Central memory CD4-positive, alpha-beta T cell (primary cell): Measurements from ENCODE around the gene MYBPC3.

ENCODE experiments used
- DNase-seq: peaks from one replicate; pipeline ENCODE4 v3.0.0; 2022
- total RNA-seq, 3 experiments: gene quantifications; one replicate each; lab custom pipeline; 2026; lab: John Stamatoyannopoulos, UW

MYBPC3 gene
- 0 reads per million in 3 experiments for total RNA-seq

DNA sequence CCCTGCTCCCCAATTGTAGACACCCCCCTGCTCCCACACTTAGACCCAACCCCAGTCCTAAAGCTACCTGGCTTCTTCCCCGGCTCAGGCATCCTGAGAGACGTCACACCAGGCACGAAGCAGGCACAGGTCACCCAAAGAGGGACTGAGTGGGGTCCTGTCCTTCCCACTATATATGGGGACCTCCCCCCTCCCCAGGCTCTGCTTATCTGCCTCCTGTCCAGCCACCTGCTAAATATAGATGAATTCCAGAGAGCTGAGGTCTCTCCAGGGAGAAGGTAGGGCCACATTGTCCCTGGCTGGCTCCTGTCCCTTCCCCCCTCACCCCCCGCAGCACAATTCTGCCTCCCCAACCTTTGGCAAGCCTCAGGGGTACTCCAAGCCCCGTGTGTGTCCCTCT lies at the start of gene MYBPC3:
MYBPC3 (minus strand) TSS at position 147 of the 400 bp plus-strand sequence; CDS start at position 92, 55 bp downstream.
- no peak for DNase-seq

DNA sequence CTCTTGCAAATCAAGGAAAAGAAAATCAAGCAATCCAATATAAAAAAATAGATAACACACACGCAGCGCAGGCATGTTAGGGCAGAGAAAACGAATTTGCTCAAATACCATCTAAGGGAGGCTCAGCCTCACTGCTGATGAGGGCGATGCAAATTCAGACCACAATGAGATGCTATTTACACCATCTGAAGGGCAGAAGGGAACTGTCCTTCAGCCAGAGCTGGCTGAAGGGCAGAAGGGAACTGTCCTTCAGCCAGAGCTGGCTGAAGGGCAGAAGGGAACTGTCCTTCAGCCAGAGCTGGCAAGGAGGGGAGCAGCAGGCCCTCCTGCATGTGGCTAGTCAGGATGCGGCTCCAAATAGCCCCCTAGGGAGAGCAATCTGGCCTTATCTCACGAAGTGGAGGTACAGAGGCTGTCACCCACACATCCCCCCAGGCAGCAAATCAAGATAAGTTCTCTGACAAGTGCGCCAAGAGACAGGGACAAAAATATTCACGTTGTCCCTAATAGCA lies 48.3 kb upstream of the MYBPC3 start:
- DNase-seq = no peak

DNA sequence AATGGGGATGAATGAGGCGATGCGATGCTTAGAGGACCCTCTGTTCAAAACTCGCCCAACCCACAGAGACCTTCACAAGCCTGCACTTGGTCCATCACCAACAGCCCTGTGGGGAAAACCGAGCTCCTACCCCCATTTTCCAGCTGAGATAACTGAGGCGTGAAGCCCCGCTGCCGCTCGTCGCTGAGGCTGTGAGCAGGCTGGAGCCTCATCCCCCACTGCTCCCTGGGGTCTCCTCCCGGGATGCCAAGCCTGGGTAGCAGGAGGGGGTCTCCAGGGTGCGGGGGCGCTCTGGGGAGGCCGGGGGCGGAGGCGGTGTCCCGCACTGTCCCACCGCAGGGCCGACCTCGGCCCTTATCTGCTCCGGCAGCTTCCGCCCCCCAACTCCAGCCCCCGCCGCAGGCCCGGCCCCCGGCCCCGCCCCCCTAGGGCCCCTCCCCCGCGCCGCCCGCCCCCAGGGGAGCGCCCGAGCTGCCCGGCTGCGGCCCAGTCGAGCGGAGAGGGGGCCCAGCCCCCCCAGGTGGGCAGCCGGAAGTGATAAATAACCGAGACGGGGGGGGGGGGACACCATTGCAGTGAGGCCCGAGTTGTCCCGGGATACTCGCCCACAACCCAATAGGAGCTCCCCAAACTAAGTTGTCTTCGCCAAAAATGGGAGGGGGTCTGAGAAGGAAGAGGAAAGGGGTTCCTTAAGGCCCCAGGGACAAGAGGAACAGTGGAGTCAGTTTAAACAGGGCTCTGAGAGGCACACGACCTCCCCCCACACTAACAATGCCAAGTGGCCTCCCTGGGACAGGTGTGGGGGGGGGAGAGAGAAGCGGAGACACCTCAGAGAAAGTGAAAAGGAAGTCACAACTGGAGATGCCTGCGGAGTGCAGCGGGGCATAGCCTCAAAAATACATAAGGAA lies 47.6 kb upstream of the MYBPC3 start:
- no peak for DNase-seq

DNA sequence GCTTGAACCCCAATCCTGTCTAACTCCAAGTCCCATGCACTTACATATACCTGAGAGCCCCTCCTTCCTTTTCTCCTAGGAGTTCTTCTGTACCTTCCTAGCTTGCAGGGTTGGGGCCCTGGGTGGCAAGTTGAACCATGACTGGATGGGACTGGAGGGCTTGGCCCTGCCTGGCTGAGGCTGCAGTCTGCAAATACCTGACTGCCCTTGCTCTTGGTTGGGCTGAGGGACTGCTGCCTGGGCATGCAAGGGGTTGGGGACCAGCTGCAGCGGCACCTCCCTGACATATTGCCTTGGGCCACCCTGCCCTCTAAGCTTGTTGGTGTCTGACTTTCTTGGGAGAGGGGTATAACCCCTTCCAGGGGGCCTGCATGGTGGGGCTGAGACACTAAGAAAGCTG lies 46.0 kb upstream of the MYBPC3 start:
- DNase-seq = no peak

DNA sequence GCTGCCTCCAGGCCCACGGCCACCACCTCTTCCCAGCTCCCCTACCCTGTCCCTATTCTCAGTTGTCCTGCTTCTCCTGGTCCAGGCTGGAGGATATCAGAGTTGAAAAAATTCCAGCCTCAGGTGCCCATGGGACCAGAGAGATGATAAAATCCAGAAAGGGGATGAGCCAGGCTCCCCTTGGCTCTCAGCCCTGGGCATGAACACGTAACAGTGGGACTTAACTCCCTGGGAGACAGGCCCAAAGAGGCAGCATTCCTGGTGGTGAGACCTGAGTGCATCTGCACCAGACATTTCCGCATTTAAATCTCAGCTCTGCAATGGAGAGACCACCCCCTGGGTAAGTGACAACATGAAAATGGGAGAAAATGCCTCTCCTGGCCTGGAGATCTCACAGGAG lies 45.5 kb upstream of the MYBPC3 start:
- no peak for DNase-seq

DNA sequence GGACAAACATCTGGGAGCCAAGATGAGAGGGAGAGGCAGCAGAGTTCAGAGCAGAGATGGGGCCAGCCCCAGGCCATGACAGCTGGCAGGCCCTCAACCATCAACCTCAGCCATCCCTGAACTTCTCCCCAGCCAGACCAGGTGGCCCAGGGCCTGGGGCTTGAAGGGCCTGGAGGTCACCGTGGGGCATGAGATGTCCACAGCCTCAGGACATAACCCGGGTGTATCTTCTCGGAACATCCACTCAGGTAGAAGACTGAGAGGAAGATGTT lies 43.5 kb upstream of the MYBPC3 start:
- DNase-seq = no peak

DNA sequence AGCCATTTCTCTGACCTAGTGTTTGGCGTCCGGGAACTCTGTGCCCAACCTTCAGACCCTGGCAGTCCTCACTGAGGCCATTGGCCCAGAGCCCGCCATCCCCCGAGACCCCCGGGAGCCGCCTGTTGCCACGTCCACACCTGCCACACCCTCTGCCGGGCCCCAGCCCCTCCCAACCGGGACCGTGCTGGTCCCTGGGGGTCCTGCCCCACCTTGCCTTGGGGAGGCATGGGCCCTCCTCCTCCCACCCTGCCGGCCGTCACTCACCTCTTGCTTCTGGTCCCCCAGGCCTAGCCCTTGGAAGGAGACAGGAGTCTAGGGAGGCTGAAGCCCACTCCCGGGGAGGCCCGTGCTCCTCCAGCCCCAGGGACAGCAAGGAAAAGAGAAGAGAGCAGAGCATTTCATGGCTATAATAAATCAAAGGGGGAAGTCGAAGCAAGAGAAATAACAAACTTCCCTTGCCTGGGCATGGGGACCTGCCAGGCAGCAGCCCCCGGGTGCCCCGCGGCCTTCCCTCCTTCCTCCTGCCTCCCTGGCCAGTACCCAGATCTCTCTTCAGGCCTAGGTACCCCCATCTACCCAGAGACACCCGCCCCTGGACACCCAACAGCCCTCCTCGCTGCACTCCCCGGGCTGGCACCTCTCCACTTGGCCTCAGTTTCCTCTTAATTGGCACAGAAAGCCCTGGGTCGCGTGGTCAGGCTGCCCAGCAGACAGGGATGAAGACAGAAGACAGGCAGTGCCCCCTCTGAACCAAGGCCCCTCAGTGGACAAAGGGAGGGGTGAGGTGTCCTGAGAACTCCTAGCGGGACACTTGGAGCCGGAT lies 42.9 kb upstream of the MYBPC3 start:
- DNase-seq = no peak

DNA sequence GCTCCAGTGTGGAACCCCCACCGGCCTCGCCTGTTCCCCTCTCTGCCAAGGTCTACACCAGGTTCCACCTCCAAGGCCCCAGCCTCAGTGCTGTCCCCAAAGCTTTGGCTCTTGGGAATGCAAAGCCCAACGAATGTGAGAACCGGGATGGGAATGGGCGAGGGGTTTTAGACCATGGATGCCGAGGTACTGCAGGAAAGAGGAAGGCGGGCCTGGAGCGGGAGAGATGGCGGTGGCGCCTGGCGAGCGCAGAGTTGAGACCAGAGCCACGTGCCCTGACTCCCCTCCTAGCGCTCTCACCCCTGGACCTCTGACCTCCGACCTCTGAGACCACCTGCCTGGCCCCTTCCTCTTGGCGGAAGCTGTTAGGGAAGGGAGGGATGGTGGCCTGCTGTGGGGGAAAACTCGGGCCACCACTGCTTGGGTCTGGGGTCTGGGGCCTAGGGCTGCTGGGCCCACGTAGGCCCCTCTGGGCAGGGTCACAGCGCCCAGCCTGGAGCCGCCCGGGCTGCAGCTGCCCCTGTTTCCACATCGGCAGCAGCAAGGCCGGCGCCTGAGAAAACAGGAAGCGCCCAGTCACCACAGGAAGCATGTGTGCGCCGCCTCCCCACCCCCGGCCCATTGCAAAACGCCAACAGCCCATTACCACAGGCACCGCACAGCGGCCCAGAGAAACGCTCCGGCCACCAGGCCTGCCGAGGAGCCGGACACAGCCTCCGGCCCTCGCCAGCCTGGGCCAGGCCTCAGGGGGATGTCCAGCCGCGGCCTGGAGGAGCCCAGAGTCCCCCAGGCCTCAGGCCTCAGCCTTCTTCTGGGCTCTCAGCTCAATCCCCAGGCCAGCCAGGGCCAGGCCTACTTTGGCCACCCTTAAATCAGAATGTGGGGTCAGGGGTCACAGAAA lies 42.1 kb upstream of the MYBPC3 start:
- peak; percentile 38 for DNase-seq

DNA sequence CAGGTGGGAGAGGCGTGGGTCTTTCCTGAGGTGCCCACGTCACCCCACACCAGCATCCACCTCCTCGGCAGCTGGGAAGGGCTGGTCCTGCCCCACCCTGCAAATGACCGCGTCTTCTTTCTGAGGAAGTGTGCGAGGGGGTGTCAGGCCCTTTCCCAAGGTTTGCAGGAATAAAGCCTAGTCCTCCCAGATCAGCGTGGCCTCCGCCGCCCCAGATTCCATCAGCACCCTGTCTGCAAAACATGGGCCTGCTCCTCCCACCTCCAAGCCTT lies 41.5 kb upstream of the MYBPC3 start:
- no peak for DNase-seq

DNA sequence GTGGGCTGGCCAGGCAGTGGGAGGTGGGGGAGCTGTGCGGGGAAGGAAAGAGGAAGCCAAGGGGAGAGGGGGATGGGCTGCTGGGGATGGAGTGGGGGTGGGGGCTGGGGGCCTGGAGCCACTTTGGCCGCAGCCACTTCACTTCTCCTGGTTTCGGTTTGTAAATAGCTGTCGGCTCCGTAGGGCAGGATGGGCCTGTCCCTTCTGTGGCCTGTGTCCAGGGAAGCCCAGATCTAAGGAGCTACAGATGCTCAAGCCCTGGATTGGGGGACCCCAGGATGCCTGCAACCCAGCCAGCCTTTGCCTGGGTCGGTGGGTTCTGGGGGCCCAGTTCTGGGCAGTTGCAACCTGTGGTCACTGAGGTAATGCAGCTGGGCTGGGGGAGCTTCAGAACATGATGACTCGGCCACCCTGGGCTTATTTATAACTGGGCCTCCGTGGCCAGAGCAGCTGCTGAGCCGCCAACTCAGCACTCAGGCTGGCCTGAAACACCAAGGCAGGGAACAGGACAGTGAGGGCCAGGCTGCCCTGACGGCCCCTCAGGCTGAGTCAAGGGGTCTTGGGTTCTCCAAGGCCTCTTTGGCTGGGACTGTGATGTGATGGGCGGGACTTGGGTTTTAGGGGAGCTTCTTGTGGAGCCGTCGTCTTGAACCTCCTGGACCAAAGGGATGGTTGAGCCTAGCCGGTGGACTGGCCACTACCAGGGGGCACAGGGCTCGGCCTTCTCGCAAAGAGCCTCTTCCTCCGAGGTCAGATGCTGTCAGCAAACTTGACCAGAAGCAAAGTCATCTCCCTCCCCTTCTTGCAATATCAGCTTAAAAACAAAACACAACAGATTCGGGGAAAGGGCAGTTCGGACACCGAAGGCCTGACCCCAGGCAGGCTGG lies 40.9 kb upstream of the MYBPC3 start:
- DNase-seq = no peak

DNA sequence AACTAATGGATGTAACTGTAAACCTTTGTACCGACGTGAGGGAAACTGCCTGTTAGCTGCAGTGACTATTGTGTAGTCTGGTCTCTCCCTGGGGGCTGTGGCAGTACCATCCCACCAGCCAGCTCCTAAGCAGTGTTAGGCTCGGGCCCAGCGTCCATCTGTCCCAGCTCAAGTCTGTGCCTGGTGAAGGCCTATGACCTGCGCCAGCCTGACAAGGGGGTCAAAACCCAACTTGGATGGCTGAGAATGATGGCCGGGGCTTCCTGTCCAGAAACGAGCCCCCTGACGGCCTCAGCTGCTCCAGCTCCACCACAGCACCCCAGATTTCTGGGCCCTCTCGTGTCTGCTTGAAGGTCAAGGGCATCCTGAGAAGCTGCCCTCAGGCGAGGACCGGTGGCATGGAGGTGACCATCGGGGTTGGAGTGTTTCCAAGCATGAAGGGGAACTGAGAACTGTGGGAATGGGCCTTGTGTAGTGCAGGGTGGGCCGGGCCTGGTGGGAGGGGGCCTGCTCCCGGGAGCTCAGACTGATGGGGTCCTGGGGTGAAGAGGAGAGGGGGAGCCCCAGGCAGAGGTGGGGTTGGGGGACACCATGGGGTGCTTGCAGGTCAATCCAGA lies 40.2 kb upstream of the MYBPC3 start:
- DNase-seq = no peak

DNA sequence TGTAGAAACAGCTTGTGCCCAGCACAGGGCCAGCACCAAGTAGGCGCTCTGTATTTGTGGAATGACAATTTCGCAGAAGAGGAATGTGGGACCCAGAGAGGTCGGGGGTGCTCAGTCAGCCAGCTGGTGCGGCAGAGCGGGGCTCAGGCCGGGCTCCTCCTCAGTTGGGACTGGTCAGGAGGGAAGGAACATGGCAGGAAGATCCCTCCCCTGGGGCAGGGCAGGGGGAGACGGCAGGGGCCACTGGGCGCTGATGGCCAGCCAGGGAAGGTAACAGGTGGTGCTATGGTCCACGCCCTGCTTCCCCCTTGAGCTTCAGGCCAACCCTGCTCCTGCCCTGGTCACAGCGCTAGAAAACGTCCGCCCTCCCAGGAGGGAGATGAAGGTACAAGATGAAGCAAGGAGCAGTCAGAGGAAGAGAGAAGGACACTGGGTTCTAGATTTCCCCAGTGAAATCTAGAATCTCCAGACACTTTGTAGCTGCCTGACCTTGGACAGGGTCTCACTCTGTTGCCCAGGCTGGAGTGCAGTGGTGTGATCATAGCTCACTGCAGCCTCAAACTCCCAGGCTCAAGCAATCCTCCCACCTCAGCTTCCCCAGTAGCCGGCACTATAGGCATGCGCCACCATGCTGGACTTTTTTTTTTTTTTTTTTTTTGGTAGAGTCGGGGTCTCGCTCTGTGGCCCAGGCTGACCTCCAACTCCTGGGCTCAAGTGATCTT lies 39.4 kb upstream of the MYBPC3 start:
- no peak for DNase-seq

DNA sequence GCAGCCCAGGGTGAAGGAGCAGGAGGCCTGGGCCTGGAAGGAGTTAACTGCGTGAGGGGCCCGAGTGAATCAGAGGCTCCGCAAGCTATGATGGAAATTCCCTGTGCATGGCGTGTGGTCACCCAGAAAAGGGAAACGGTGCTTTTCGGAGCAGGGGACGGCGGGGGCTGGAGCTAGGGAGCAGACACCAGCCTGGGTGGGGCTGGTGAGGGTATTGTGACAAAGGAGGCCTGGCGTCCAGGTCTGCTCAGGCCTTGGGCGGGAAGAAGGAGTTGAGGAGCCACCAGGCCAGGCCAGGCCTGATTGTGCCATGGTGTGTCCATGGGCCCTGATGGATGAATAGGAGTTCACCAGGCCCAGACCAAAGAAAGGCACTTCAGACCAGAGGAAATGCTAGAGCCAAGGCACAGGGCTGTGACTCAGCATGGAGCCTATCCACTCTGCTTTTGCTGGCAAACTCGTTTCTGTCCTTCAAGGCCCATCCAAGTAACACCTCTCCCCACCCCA lies 38.6 kb upstream of the MYBPC3 start:
- no peak for DNase-seq

DNA sequence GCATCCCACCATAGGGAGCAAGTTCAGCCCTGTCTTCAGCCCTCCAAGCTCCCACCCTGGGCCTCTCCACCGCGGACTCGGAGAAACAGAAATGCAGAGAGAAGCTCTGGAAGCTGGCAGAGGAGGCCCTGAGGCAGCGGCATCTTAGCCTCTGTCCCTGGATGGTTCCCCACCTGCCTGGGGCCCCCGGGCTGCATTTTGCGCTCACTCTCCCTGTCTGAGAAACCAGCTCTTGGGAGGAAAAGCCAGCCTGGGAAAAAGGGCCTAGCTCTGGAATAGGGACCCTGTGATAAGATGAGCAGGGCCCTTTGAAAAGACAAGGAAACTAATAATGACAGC lies 37.9 kb upstream of the MYBPC3 start:
- DNase-seq = no peak

DNA sequence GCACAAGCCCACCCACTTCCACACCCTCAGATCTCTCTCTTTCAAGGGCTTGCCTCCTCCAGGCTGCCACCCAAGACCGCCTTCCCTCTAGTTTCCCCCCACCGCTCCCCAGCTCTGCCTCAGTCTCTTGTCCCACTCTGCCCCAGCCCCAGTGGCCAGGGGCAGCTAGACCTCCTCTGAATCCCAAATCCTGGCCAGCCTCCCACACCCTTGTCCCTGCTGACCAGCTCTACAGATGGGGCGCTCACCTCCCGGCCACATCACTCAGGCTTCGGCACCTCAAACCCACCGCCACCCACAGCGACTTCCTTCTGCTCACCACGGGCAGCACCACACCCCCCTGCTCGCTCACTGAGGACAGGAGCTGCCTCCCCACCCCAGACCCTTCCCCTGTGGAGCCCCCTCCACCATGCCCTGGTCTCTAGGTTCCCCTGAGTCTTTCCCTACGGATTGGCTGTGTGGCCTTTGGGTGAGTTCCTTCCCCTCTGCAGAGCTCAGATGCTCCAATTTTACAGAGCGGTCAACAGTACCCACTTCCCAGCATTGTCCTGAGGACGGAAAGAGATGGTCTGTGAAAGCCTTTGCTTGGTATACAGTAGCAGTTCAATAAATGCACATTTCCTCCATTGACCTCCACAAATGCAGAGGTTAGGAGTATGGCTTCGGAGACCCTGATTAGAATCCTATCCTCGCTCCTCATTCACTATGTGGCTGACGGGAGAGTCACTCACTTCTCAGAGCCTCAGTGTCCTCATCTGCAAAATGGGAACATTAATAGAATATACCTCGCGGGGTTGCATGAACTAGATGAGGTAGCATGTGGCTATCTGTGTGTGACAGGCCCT lies 37.3 kb upstream of the MYBPC3 start:
- DNase-seq = no peak

DNA sequence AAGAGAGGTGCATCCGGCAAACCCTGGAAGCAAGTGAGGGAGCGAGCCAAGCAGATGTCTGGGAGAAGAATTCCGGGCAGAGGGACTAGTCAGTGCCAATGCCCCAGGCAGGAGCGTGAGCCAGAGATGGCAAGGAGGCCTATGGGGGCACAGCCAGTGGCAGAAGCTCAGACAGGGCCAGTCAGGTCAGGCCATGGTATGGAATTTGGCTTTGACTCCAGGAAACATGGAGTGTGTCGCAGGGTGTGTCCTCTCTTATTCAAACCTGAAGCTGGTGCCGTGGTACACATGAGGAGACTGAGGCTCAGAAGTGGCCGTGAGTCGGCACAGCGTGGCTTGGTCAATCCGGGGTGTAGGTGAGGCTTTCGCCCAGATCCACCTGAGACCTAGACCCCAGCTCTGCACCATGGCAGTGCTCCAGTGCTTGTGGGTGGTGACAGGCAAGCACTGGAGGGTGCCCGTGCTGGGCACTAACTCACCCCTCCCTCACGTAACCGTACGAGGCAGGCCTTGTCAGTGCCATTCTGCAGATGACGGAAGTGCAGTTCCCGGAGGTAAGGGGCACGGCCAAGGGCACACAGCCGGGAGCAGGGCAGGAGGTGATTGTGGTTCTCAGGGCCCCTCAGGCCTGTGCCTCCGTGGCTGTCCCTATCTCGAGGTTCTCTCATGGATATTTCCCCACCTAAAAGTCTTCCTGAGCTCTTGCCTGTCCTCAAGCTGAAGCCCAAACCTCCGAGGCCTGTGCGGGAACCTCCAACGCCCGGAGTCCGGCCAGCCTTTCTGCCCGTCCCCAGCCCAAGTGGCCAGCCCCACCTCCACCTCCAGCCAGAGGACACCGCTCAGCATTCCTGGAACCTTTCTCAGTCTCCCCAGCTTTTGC lies 36.4 kb upstream of the MYBPC3 start:
- no peak for DNase-seq

DNA sequence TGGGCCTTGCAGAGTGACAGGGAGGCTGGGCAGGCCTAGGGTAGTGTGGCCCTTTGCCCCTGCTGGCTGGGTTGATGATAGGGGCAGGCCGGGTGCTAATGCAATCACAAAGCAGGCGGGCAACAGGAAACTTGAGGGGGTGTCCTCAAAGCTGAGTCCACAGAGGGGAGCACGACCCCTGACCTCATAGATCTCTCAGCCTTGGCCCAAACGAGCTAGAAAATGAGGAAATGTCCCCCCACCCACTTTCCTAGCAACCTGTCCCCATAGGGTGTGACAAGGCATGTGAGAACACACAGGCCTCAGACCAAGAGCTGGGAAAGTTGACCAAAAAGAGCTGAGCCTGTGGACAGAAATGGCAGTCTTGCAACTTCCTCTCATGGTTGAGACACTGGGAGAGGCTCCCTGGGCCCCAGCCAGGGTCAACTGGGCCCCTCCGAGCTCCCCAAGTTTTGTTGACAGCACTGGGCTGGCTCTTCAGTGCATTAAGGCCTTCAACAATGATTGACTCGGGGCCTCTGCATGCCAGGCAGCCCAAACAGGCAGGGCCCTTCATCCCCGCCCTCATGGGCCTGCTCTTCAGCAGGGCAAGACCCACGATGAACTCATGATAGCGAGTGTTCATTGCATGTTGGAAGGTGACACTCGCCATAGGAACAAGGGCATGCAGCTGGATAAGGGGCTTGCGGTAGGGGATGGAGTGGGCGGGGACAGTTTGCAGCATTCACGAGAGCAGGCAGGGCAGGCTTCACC lies 35.6 kb upstream of the MYBPC3 start:
- DNase-seq = no peak

DNA sequence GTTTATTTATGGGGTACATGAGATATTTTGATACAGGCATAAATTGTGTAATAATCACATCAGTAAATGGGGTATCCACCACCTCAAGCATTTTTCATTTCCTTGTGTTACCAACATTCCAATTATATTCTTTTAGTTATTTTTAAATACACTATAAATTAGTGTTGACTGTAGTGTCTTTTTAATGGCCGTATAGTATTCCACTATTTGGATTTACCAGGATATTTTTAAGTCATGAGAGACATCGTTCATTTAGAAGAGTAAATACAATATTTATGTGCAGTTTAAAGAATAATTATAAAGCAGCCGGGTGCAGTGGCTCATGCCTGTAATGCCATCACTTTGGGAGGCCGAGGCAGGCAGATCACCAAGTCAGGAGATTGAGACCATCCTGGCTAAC lies 32.0 kb upstream of the MYBPC3 start:
- DNase-seq = no peak
